ENCODE measurements around the gene PIWIL4. TPM values are rescaled to one million over a fixed set of nuclear protein-coding genes. Genes with fewer than 3 reads are reported as not detected.

The PIWIL4 gene
- 1 to 10 TPM; 1.3 to 2.7 TPM for total RNA-seq
- 1 to 10 TPM; 4.5 to 7.5 (median 6.5) TPM for polyA plus RNA-seq (ENCODE audit: insufficient read length in 6 of 6)
- long read RNA-seq, donor 1, result 0 reads
- long read RNA-seq, donor 2, result 0 reads
- long read RNA-seq, donor 3, result 0 reads
- long read RNA-seq, donor 4, result 0 reads
- long read RNA-seq, donor 5, partial matches to known transcripts, result 0 of 1 reads
- long read RNA-seq, donor 5, other reads (novel, unspliced or antisense), result 0 of 1 reads
- long read RNA-seq, donor 6, partial matches to known transcripts, result 0 of 1 reads
- long read RNA-seq, donor 6, other reads (novel, unspliced or antisense), result 0 of 1 reads
- long read RNA-seq, donor 7, result 0 reads
- long read RNA-seq, donor 8, result 0 reads
- long read RNA-seq, donor 9, result 0 reads
- long read RNA-seq, donor 10, result 0 reads
- long read RNA-seq, donor 11, partial matches to known transcripts, result 0 of 1 reads
- long read RNA-seq, donor 11, other reads (novel, unspliced or antisense), result 0 of 1 reads
- long read RNA-seq, donor 12, partial matches to known transcripts, result 0 of 1 reads
- long read RNA-seq, donor 12, other reads (novel, unspliced or antisense), result 0 of 1 reads

DNA sequence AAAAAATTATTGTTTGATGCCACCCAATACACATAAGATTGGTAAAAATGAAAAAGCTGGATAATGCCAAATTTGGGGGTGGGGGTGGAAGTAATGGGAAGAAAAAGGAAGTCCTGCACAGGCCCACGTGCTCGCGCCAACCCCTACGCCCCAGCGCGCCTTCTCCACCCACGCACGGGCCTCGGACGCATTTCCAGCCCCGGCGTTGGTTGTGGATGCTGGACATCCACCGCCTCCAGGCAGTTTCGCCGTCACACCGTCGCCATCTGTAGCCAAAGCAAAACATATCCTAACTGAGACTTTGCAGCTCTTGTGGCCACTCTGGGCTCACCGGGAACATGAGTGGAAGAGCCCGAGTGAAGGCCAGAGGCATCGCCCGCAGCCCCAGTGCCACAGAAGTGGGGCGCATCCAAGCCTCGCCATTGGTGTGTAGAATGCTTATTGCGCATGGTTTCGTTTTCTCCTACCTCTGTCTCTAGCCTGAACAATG, at the start of gene PIWIL4:
PIWIL4 (plus strand) TSS at position 188 of the 490 bp plus-strand sequence; CDS start at position 339, 151 bp downstream.
- Histone ChIP-seq H3K4me3 (no peak within 1 kb of the TSS), H3K4me1 (peaks cover 0 to 8% of the 10 kb centered on the region in 2 donors), H3K36me3 (no peaks in the 10 kb centered on the region), H3K9me3 (no peaks in the 10 kb centered on the region), H3K27me3 (no peaks in the 10 kb centered on the region), H3K27ac (no peak within 1 kb of the TSS)
- TF ChIP-seq, protein P1, sequence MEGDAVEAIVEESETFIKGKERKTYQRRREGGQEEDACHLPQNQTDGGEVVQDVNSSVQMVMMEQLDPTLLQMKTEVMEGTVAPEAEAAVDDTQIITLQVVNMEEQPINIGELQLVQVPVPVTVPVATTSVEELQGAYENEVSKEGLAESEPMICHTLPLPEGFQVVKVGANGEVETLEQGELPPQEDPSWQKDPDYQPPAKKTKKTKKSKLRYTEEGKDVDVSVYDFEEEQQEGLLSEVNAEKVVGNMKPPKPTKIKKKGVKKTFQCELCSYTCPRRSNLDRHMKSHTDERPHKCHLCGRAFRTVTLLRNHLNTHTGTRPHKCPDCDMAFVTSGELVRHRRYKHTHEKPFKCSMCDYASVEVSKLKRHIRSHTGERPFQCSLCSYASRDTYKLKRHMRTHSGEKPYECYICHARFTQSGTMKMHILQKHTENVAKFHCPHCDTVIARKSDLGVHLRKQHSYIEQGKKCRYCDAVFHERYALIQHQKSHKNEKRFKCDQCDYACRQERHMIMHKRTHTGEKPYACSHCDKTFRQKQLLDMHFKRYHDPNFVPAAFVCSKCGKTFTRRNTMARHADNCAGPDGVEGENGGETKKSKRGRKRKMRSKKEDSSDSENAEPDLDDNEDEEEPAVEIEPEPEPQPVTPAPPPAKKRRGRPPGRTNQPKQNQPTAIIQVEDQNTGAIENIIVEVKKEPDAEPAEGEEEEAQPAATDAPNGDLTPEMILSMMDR (IDR thresholded peaks at IDR 0.05), result no peak
- intact Hi-C loops (cut with DNase I), result no loop called here
- ATAC-seq, result no peak
- peak in 1 of 4 donors; percentile 63 for DNase-seq

GRCh38 chr11:94518300-94518699, 48.9 kb upstream of the PIWIL4 start:
- intact Hi-C loops (cut with DNase I), result no loop called here
- Histone ChIP-seq H3K4me3 (no peak overlapping the region), H3K4me1 (peaks cover 0 to 8% of the 10 kb centered on the region in 2 donors), H3K36me3 (no peaks in the 10 kb centered on the region), H3K27ac (no peak overlapping the region), H3K27me3 (no peaks in the 10 kb centered on the region), H3K9me3 (no peaks in the 10 kb centered on the region)
- TF ChIP-seq, protein P1 (IDR thresholded peaks at IDR 0.05), result no peak
- ATAC-seq (no peak), DNase-seq (no peak)

DNA sequence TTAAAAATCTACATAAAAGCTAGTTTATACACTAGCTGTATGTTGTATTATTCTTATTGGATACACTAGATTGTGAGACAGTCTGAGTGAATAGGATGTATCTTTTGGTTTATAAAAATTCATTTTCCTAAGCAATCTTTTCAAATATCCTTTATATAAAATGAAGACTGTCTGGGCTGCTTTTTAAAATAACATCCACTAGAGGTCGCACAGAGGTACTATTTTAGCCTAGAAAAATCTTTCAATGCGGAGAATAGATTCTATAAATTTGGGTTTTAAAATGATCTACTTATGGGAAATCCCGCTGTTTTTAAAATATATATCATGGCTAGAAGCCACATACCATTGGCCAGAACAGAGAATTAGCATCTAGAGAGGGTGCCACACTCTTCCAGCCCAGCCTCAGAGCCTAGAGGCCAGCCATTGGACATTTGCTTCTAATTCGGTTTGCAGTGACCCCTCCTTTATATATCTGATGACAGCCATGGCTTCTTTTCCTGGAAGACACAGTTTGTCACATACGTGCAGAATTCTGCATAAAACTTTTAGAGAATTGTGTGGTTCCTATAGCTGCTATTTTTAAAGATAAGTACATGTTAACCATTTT, 47.6 kb upstream of the PIWIL4 start:
- Histone ChIP-seq H3K9me3 (no peaks in the 10 kb centered on the region), H3K27ac (no peak overlapping the region), H3K27me3 (no peaks in the 10 kb centered on the region), H3K4me3 (no peak overlapping the region), H3K36me3 (no peaks in the 10 kb centered on the region), H3K4me1 (peaks cover 0 to 8% of the 10 kb centered on the region in 2 donors)
- DNase-seq (peak in 1 of 4 donors; percentile 43), ATAC-seq (peak; percentile 71)
- TF ChIP-seq, protein P1 (IDR thresholded peaks at IDR 0.05), result peak; percentile 51 to 64
- intact Hi-C loops (cut with DNase I), result no loop called here

- peak; percentile 21 for ATAC-seq
- DNase-seq, result no peak
- peaks cover 0 to 18% of the 10 kb centered on the region in 2 donors for H3K4me1 ChIP-seq
Observed at GRCh38 chr11:94521684-94522083, 45.5 kb upstream of the PIWIL4 start.

More at GRCh38 chr11:94521684-94522083, 45.5 kb upstream of the PIWIL4 start:
- Histone ChIP-seq H3K36me3 (no peaks in the 10 kb centered on the region), H3K27ac (no peak overlapping the region), H3K4me3 (no peak overlapping the region), H3K27me3 (no peaks in the 10 kb centered on the region), H3K9me3 (no peaks in the 10 kb centered on the region)
- intact Hi-C loops (cut with DNase I), result no loop called here
- TF ChIP-seq, protein P1 (IDR thresholded peaks at IDR 0.05), result peak in 1 of 2 donors; percentile 38
